Activated naive CD8-positive, alpha-beta T cell treated with anti-CD3 and anti-CD28 coated beads, Interleukin-2, amount 50 U/mL, for 16 hours (primary cell): ENCODE measurements around the gene PTPRQ.

Experiments
- DNase-seq: peaks from one replicate; pipeline ENCODE4 v3.0.0-alpha.2; 2020; ENCODE audit warnings: low read depth, low spot score

Gene PTPRQ

GRCh38 chr12:80701388-80701787, 257.4 kb downstream of the PTPRQ start:
- DNase-seq, result no peak

- DNase-seq, result no peak
These were observed 259.1 kb downstream of the PTPRQ start for GRCh38 chr12:80702889-80703805.

GRCh38 chr12:80704420-80704819, 260.4 kb downstream of the PTPRQ start:
- no peak for DNase-seq

GRCh38 chr12:80707126-80707829, 263.2 kb downstream of the PTPRQ start, which contains the start of gene MYF6:
Gene MYF6 (plus strand): TSS chr12:80707634. CDS start chr12:80707720, 86 bp downstream.
- no peak for DNase-seq

GRCh38 chr12:80707830-80708258, 263.8 kb downstream of the PTPRQ start:
- no peak for DNase-seq

- no peak for DNase-seq
These were observed 264.4 kb downstream of the PTPRQ start for GRCh38 chr12:80708259-80708974.

GRCh38 chr12:80708975-80709328, 264.9 kb downstream of the PTPRQ start:
- DNase-seq, result no peak

GRCh38 chr12:80709811-80710726, 266.0 kb downstream of the PTPRQ start:
- DNase-seq, result no peak

- no peak for DNase-seq
These were observed 266.9 kb downstream of the PTPRQ start for GRCh38 chr12:80710727-80711449.

- DNase-seq, result no peak
These were observed 267.8 kb downstream of the PTPRQ start for GRCh38 chr12:80711866-80712265.

- no peak for DNase-seq
These were observed 268.8 kb downstream of the PTPRQ start for GRCh38 chr12:80712866-80713265.

- DNase-seq, result no peak
These were observed 269.4 kb downstream of the PTPRQ start for GRCh38 chr12:80713419-80713818.

GRCh38 chr12:80714055-80714454, 270.0 kb downstream of the PTPRQ start:
- no peak for DNase-seq

GRCh38 chr12:80714846-80715245, 270.8 kb downstream of the PTPRQ start:
- no peak for DNase-seq

GRCh38 chr12:80715713-80716249, 271.7 kb downstream of the PTPRQ start:
- no peak for DNase-seq

- no peak for DNase-seq
These were observed 272.8 kb downstream of the PTPRQ start, which contains the start of gene MYF5 for GRCh38 chr12:80716696-80717469. Gene MYF5 (plus strand): TSS chr12:80716912. CDS start chr12:80717064, 152 bp downstream.

- DNase-seq, result no peak
These were observed 273.8 kb downstream of the PTPRQ start for GRCh38 chr12:80717856-80718255.

GRCh38 chr12:80720516-80720915, 276.5 kb downstream of the PTPRQ start:
- DNase-seq, result no peak

GRCh38 chr12:80721326-80721725, 277.3 kb downstream of the PTPRQ start:
- no peak for DNase-seq
